Brain microvascular endothelial cell (primary cell): Measurements from ENCODE around the gene BCL2.

Source experiments
- DNase-seq: peaks from one replicate; pipeline ENCODE4 v3.0.0-alpha.2; 2020
- H3K27ac ChIP-seq: fragments of 250-450 bp; sonication (Bioruptor Pico); 2 replicates; pipeline ENCODE4 v1.5.1; 2020; ENCODE audit warnings: mild to moderate bottlenecking, moderate library complexity
- H3K27me3 ChIP-seq: fragments of 250-450 bp; sonication (Bioruptor Pico); replicated peaks from 2 replicates; pipeline ENCODE4 v1.5.1; 2020; ENCODE audit warnings: mild to moderate bottlenecking
- H3K36me3 ChIP-seq: fragments of 250-450 bp; sonication (Bioruptor Pico); replicated peaks from 2 replicates; pipeline ENCODE4 v1.5.1; 2020; ENCODE audit warnings: mild to moderate bottlenecking
- H3K4me3 ChIP-seq: 2 replicates; pipeline ENCODE4 v1.5.1; 2011; ENCODE audit warnings: low read depth, mild to moderate bottlenecking, control low read depth, low read length, moderate library complexity
- in situ Hi-C: cut with HindIII; loops from 2 replicates; pipeline ENCODE4 v1.10.0; 2017; ENCODE audit warnings: low sequenced_read_pairs, low pct_ligation_motif_present
- TF ChIP-seq, protein P1 (sequence below): IDR thresholded peaks from 2 replicates; pipeline ENCODE4 v1.5.1; 2011; ENCODE audit warnings: low read depth, mild to moderate bottlenecking, moderate library complexity, low read length, control low read depth, inconsistent platforms; ENCODE audit errors: missing control alignments

Gene BCL2

DNA sequence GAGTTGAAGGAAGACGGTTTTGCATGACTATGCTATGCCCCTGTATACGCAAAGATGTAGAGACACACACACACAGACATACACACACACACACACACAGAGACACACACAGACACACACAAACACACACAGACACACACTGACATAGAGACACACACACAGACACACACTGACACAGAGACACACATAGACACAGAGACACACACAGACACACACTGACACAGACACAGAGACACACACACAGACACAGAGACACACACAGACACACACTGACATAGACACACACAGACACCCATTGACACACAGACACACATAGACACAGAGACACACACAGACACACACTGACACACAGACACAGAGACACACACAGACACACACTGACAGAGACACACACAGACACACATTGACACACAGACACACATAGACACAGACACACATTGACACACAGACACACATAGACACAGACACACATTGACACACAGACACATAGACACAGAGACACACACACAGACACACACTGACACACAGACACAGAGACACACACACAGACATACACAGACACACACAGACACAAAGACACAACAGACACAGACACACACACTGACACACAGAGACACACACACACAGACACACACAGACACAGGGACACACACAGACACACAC is 121.3 kb downstream of the BCL2 start:
- in situ Hi-C loops = no loop called here

DNA sequence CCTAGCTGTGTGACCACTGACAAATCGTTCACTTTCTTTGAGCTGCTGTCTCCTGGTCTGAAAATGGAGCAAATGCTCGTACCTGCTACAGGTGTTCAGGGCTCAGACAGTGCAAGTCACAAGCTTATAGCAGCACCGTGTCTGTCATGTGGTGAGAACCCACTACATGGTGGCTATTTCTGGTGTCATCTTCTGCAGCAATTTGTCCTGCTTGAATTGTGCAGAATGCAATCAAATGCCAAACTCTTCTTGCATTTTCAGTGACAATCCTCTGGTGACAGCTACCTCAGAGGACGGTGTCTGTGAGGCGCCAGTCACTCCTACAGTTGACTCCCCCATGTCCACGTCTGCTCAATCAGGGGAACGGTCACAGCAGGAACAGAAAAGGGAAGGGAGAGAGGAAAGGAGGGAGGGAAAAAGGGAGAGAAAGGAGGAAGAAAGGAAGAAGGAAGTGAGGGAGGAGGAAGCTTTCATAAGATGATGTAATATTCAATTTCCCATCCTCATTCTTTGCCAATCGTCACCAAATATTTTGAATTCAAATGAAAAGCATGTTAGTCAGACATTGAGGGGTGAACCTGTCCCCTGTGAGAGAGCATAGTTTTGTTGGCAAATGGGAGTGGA is 122.2 kb downstream of the BCL2 start:
- TF ChIP-seq, protein P1, sequence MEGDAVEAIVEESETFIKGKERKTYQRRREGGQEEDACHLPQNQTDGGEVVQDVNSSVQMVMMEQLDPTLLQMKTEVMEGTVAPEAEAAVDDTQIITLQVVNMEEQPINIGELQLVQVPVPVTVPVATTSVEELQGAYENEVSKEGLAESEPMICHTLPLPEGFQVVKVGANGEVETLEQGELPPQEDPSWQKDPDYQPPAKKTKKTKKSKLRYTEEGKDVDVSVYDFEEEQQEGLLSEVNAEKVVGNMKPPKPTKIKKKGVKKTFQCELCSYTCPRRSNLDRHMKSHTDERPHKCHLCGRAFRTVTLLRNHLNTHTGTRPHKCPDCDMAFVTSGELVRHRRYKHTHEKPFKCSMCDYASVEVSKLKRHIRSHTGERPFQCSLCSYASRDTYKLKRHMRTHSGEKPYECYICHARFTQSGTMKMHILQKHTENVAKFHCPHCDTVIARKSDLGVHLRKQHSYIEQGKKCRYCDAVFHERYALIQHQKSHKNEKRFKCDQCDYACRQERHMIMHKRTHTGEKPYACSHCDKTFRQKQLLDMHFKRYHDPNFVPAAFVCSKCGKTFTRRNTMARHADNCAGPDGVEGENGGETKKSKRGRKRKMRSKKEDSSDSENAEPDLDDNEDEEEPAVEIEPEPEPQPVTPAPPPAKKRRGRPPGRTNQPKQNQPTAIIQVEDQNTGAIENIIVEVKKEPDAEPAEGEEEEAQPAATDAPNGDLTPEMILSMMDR = no peak
- H3K4me3 ChIP-seq = no peak overlapping the region
- in situ Hi-C loops = no loop called here
- H3K27ac ChIP-seq = no peak overlapping the region
- H3K36me3 ChIP-seq = no peaks in the 10 kb centered on the region
- DNase-seq = no peak
- no peaks in the 10 kb centered on the region for H3K27me3 ChIP-seq

More for the DNA sequence above, 121.3 kb downstream of the BCL2 start:
- TF ChIP-seq, protein P1 = no peak
- Histone ChIP-seq H3K27me3 (no peaks in the 10 kb centered on the region), H3K27ac (no peak overlapping the region), H3K4me3 (no peak overlapping the region), H3K36me3 (no peaks in the 10 kb centered on the region)
- no peak for DNase-seq

DNA sequence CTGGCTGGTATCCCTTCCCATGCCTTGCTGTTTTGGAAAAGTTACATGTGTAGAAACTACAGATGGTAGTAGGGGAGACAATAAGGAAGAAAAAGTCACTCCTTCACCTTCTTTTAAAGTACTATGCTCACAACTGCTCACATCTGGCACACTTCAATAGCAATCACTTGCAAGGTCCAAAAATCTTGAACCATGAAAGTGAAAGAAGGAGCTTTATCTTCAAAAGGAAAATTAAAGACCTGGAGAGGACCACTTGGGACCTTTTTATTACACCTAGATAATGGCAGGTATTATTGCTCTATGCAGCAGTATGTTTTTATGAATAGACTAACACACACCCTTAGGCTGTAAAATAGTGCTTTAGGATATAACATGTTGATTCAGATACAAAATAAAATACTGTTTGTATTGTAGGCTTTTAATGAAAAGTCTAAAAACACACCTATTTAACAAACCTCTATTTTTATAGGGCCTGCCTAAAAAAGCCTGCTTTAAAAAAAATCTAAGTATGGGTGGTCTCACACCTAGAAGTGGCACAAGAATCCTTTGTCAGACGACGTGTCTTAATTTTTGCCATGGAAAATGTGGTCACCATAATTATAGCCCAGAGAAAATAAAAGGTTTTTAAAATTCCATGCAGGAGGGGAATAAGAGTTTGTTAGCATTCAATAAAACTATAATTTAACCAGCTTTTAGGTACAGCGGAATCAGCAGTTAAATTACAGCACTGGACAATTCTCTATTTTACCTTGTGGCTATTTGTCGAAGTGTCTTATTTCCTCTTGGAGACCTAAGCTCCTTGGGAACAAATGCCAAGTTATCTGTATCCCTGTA is 124.0 kb downstream of the BCL2 start:
- TF ChIP-seq, protein P1 = no peak
- Histone ChIP-seq H3K4me3 (no peak overlapping the region), H3K27ac (no peak overlapping the region), H3K27me3 (no peaks in the 10 kb centered on the region), H3K36me3 (no peaks in the 10 kb centered on the region)
- no peak for DNase-seq
- in situ Hi-C loops = no loop called here

DNA sequence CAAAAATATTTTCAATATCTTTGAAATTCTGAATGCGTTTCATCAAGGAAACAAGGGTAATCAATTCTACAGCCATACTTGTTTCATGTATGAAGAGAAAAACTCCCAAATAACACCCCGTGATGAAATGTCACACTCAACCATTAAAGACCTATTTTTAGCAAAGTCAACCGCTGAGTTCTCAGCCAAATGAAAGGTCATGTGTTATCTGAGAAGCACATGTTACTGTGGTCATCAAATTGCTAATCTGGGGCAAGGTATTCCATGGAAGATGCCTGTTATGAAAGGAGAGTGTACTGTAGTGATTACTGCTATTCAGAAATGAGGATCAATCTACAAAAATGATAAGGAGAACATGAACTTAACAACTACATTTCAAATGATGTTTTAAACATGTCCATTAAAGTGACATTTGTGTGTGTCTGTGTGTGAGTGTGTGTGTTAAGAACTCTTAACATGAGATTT is 126.7 kb downstream of the BCL2 start:
- Histone ChIP-seq H3K4me3 (no peak overlapping the region), H3K36me3 (no peaks in the 10 kb centered on the region), H3K27ac (no peak overlapping the region), H3K27me3 (no peaks in the 10 kb centered on the region)
- in situ Hi-C loops = no loop called here
- TF ChIP-seq, protein P1 = no peak
- DNase-seq = no peak

DNA sequence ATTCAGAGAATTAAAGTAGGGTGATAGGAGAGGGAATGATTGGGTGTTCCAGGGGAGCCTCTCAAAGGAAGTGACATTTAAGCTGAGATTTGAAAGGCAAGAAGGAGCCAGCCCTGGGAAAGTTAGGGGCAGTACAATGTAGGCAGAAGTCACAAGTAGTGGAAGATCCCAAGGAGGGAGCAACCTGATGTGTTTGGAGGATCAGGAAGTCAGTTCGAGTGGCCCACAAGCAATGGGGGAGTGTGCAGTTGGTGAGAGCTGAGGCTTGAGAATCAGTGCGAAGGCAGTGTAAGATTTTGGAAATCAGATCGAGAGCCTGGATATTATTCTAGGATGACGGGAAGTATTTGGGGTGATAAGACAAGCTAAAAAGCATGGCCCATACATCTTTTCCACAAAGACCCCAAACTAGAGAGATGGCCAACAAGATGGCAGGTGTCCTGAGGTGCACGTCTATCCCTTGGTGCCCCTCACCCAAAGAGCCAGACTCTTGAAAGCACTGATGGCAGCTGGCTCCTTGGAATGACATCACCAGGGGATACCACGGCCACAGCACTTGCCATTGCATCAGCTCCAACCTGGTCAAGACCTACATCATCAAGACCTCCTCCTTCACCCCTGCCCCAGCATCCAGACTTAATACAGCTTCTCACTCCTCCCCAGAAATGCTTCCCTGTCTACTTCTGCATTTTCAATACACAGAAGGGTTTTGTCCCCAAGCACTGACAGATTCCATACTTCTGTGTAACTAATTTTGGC is 127.3 kb downstream of the BCL2 start:
- TF ChIP-seq, protein P1 = no peak
- Histone ChIP-seq H3K36me3 (no peaks in the 10 kb centered on the region), H3K27me3 (no peaks in the 10 kb centered on the region), H3K27ac (no peak overlapping the region), H3K4me3 (no peak overlapping the region)
- in situ Hi-C loops = no loop called here
- no peak for DNase-seq
